HG03378 (cell line): ENCODE measurements around the gene KCNIP3.
"Not testable (repeated sequence)": the region's sequence is repeated elsewhere in the genome, so short reads cannot be mapped to it uniquely, and the experiment has no call there.

Source experiments
- ATAC-seq: cut with Tn5 transposase; IDR thresholded peaks from one replicate; pipeline ENCODE4 v1.9.1; 2021; ENCODE audit warnings: mild to moderate bottlenecking, moderate library complexity; ENCODE audit not compliant: unreplicated experiment

KCNIP3 gene

GRCh38 chr2:95402370-95403203 lies 105.4 kb downstream of the KCNIP3 start, which contains the start of gene FAHD2A:
TSS of gene FAHD2A (plus strand) at chr2:95402708. CDS start at chr2:95405559, 2,851 bp downstream.
- ATAC-seq = peak; percentile 85

GRCh38 chr2:95403204-95403721 lies 106.1 kb downstream of the KCNIP3 start:
- ATAC-seq = peak; percentile 33

GRCh38 chr2:95403824-95404223 lies 106.7 kb downstream of the KCNIP3 start:
- ATAC-seq = not testable (repeated sequence)

GRCh38 chr2:95404676-95405075 lies 107.5 kb downstream of the KCNIP3 start:
- ATAC-seq = not testable (repeated sequence)

- ATAC-seq = not testable (repeated sequence)
These were observed 114.1 kb downstream of the KCNIP3 start for GRCh38 chr2:95411239-95411638.

GRCh38 chr2:95414015-95414594 lies 117.0 kb downstream of the KCNIP3 start:
- not testable (repeated sequence) for ATAC-seq

GRCh38 chr2:95415138-95415537 lies 118.0 kb downstream of the KCNIP3 start:
- not testable (repeated sequence) for ATAC-seq

- not testable (repeated sequence) for ATAC-seq
These were observed 118.4 kb downstream of the KCNIP3 start for GRCh38 chr2:95415561-95415960.

- ATAC-seq = not testable (repeated sequence)
These were observed 130.2 kb downstream of the KCNIP3 start for GRCh38 chr2:95427196-95427867.

- not testable (repeated sequence) for ATAC-seq
These were observed 132.8 kb downstream of the KCNIP3 start for GRCh38 chr2:95429748-95430467.

- ATAC-seq = not testable (repeated sequence)
These were observed 136.2 kb downstream of the KCNIP3 start for GRCh38 chr2:95433373-95433772.

GRCh38 chr2:95433973-95434372 lies 136.8 kb downstream of the KCNIP3 start:
- ATAC-seq = not testable (repeated sequence)

GRCh38 chr2:95434507-95435076 lies 137.4 kb downstream of the KCNIP3 start:
- ATAC-seq = not testable (repeated sequence)

GRCh38 chr2:95435162-95435871 lies 138.2 kb downstream of the KCNIP3 start:
- ATAC-seq = not testable (repeated sequence)
